ENCODE data around the gene PIN4. TPM values are rescaled to one million over a fixed set of nuclear protein-coding genes. Genes with fewer than 3 reads are reported as not detected.
"Not testable (repeated sequence)": the region's sequence is repeated elsewhere in the genome, so short reads cannot be mapped to it uniquely, and the experiment has no call there.

The PIN4 gene
- 45.1 and 50.8 TPM in 2 replicates for total RNA-seq (2014; rRNA removed; shearing (Covaris generic))
- polyA plus RNA-seq (2014; cell fraction: nucleus; rRNA removed): 4.1 and 11.5 TPM in 2 replicates

DNA sequence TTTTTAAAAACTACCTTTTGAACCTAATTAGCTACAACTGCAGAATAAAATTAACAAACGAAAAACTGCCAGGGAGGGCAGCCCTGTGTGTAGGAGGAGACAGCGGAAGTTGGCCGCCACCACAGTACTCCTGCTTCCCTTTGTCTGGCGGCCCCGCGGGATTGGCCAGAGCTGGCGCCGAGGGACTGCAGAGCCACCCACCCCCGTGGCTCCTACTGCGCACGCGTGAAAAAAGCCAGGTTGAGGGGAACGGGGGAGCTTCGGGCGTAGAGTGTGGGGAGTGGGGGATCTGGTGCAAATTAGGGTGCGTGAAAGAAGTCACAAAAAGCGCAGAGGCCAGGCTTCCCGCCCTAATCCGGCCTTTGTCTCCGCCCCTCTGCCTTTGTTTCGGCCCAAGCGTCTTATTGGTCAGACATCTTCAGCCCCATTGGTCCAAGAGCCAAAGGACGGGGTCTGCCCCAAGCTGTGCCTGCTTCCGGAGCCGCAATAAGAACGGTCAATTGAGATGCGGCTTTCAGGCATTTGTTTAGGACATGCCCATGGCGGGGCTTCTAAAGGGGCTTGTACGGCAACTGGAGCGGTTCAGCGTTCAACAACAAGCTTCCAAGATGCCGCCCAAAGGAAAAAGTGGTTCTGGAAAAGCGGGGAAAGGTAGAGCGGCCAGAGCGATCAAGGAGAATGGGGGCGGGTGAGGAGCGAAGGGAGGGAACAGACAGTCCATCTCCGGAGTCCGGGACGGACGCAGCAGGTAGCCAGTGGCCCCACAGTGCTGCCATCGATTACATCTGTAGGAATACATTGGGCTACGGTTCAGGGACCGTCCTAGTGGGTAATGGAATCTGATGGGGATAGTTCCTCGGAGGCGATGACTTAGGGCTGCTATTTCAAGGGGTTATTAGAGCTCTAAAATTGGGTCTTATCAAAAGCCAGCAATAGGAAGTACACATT, at the start of gene PIN4:
Gene PIN4, plus strand, starts transcription at position 580 of the 948 bp plus-strand sequence. Its CDS starts 29 bp downstream, at position 609.
- peak; percentile 97 for DNase-seq (ENCODE audit: extremely low read depth, low read depth)

- DNase-seq (ENCODE audit: extremely low read depth, low read depth): no peak
Observed at GRCh38 chrX:72132456-72132855, 49.1 kb upstream of the PIN4 start.

DNA sequence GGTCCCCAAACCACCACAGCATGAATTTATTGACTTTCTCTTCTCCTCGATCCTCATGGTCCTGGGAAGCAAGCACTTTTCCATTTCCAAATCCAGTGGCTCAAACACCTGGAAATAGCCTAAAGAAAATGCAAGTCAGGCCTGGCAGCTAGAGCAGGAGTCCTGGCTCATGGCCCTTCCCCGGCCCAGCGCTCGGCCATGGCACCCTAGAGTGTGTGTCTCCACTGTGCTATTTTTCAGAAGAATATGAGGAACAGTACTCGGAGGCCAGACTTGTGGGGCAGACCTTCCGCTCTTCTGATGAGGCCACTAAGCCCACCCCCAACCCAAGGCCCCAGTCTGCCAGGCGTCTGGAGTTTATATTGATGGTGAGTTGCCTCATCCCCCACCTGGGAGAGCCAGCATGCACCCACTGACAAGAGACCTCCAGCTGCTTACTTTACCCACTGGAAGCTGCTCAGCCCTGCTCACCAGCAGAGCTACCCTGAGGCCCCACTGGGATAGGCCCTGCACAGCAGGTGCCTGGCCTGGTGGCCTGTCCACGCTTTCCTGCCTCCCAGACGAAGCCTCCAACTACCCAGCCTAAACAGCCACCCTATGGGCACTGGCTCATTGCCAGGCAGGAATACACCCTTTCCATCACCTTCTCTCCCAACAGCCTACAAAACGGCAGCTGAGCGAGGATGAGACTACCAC, 47.6 kb upstream of the PIN4 start:
- DNase-seq (ENCODE audit: extremely low read depth, low read depth): no peak

DNA sequence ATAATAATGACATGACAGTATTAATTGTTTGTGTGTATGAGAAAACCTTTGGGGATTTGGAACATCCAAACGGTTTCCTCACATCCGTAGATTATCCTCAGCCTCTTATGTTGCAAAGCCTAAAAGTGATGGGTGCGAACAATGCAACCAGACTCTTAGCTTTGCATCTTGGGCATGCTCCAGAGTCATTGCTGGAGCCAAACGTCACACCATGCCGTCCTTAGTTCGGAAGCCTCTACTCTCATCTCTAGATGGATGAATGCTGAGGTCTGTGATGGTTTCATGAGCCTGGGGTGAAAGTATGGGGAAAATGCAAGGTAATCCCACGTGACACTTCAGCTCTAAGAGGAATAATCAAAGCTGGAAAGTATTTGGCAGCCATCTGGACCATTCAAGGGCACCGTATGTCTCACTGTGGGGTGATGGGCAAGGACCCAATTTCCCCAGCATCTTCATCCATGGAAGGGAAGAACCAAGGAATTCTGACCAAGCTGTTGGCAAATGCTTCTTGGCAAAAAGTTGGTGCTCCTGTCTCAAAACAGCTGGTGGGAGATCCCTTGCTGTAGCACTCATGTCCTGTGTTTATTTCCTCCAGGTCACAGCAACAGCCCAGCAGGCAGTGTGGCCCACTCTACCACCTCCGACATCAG, 43.6 kb upstream of the PIN4 start:
- DNase-seq (ENCODE audit: extremely low read depth, low read depth): no peak

- no peak for DNase-seq (ENCODE audit: extremely low read depth, low read depth)
Observed at GRCh38 chrX:72139538-72139937, 42.0 kb upstream of the PIN4 start.

DNA sequence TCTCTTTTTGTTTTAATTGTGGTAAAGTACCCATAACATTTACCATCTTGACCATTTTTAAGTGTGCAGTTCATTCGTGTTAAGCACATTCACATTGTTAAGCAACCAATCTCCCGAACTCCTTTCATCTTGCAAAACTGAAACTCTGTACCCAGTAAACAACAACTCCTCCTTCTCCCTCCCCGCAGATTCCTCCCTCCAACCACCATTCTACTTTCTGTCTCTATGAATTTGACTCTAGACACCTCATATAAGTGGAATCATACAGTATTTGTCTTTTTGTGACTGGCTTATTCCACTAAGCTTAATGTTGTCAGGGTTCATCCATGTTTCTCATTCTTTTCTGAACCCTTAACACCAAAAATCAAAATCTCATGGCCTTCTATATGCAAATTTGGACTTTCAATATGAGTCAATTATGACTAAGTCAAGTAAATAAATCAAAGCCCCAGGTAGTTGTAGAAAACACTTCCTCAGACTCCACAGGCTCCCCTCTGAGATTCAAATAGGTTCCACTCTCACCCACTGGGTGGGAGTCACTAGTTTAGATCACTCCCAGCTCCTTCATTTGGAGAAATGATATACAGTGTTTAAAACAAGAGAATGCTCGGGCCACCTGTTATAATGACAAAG, 40.1 kb upstream of the PIN4 start:
- no peak for DNase-seq (ENCODE audit: extremely low read depth, low read depth)

DNA sequence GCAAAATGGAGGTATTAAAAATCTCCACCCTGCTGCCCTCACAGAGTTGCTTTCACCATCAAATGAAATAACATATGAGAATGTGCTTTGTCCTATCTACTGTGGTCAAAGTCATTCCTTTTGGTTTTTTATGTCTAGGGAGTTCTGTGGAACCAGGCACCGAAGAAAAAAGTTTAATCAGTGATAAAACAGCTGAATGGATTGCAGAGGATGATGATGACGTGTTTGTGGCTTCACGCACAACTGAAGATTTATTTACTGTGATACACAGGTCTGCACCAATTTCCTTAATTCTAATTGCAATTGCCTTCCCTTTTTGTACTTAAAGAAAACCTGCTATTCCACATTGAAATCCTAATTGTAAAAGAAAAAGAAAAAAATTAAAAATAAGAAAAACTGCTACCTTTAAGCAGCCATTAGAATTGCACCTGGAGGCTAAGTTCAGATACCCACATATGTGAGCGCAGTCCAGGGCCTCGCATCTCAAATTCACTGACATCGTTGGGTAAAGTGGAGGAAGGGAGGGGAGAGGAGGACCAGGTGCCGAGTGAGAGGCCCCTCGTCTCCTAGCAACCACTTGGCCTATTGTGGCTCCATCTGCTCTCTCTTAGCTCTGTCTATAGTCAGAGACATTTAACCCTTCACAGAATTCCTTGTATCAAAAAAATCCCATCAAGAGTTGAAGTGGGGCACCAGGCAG, 39.3 kb upstream of the PIN4 start:
- DNase-seq (ENCODE audit: extremely low read depth, low read depth): no peak

- DNase-seq (ENCODE audit: extremely low read depth, low read depth): no peak
Observed at GRCh38 chrX:72142794-72143608, 38.6 kb upstream of the PIN4 start.

DNA sequence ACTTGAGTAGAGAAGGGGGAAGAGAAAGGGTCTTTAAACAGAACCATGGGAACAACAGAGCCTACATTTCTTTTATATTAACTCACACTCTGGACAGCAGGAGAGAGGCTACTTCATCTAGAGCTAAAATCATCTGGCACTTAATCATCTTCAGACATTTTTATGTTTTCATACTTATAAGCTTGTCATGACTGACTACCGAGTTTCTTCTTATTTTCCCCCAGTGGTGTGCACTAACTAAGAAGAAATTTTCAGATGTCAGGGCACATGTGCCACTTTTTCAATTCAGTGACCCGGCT, 38.0 kb upstream of the PIN4 start:
- DNase-seq (ENCODE audit: extremely low read depth, low read depth): no peak

- DNase-seq (ENCODE audit: extremely low read depth, low read depth): no peak
Observed at GRCh38 chrX:72145181-72145580, 36.4 kb upstream of the PIN4 start.

DNA sequence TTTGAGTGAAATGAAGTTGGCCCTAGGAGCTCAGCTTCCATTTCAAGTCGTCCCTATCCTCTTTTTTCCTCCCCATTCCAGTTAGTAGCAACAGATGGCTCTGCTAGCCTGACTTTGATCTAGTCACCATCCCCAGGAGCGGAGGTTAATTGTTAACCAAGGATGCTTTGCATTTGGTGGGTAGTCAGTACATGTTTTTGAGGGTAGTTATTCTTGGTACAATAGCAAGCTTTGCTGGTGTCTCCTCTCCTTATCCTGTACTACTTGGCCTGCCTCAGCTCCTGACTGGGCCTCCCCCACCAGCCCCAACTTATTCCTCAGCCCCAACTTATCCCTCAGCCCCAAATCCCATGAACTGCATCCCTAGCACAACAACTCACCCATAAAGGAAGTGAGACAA, 35.0 kb upstream of the PIN4 start:
- no peak for DNase-seq (ENCODE audit: extremely low read depth, low read depth)

DNA sequence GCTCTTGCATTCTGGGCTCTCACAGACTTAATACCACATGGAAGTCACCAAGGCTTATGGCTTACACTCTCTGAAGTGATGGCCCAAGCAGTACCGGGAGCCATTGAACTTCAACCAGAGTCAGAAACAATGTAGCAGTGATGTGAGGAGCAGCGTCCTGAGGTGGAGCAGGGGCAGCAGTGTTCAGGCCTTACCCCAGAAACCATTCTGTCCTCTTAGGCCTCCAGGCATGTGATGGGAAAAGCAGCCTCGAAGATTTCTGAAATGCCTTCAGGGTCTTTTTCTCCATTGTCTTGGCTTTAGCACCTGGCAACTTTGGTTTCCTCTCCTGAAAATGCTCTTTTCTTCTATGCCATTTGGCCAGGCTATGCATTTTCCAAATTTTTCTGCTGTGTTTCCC, 22.8 kb upstream of the PIN4 start:
- no peak for DNase-seq (ENCODE audit: extremely low read depth, low read depth)

- DNase-seq (ENCODE audit: extremely low read depth, low read depth): no peak
Observed at GRCh38 chrX:72159769-72160168, 21.8 kb upstream of the PIN4 start.

- DNase-seq (ENCODE audit: extremely low read depth, low read depth): no peak
Observed at GRCh38 chrX:72165551-72165950, 16.0 kb upstream of the PIN4 start.

GRCh38 chrX:72169008-72169728, 12.4 kb upstream of the PIN4 start:
- DNase-seq (ENCODE audit: extremely low read depth, low read depth): peak; percentile 13

- DNase-seq (ENCODE audit: extremely low read depth, low read depth): not testable (repeated sequence)
Observed at GRCh38 chrX:72176289-72176688, 5.3 kb upstream of the PIN4 start.

DNA sequence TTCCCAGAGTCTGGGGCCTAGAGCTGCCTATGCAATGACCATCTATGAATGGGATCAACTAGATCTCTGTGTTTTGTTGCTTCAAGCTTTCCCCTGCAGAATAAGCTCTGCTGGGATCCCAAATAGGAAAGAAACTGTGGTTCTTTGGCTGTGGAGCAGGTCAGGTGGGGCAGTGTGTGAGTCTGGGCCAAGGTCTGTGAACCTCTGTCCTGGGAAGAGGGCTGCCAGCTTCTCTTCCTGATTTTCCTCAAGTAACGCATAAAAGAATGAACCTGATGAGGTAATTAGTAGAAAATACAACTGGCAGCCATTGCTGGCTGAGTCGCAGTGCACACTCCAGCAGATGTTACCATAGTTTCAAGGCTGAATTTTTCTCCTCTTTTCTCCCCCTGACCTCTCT, 4.6 kb upstream of the PIN4 start:
- DNase-seq (ENCODE audit: extremely low read depth, low read depth): no peak

GRCh38 chrX:72180539-72180938, 1.0 kb upstream of the PIN4 start:
- no peak for DNase-seq (ENCODE audit: extremely low read depth, low read depth)

DNA sequence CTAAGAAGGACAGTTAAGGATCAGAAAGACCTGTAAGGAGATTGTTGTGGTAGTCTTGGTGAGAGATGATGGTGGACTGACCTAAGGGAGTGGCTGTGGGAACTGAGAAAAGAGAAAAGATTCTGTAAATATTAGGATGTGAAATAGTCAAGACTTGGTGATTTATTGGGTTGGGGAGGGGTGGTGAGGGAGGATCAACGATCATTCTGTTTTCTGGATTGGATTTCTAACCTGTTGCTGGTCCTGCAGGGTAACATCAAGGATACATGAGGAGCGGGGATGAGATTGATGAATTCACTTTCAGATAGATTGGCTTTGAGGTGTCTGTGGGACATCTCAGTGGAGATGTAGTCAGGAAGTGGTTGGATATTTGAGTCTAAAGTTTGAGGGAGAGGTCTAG, 1.4 kb downstream of the PIN4 start:
- no peak for DNase-seq (ENCODE audit: extremely low read depth, low read depth)
